ENCODE results near the gene GALNT18.

GRCh38 chr11:11400121-11400520 lies 221.7 kb downstream of the GALNT18 start:
- TF ChIP-seq CTCF (conservative IDR thresholded peaks at IDR 0.05) (no peak), ZFX (IDR thresholded peaks at IDR 0.05) (no peak)
